Activated CD4-positive, CD25-positive, alpha-beta regulatory T cell treated with anti-CD3 and anti-CD28 coated beads, Interleukin-2, amount 50 U/mL, for 16 hours (primary cell): ENCODE results near the gene SLC9C1.

ENCODE experiments used
- DNase-seq: peaks from one replicate; pipeline ENCODE4 v3.0.0-alpha.2; 2020; ENCODE audit warnings: low read depth, low spot score

Gene SLC9C1

DNA sequence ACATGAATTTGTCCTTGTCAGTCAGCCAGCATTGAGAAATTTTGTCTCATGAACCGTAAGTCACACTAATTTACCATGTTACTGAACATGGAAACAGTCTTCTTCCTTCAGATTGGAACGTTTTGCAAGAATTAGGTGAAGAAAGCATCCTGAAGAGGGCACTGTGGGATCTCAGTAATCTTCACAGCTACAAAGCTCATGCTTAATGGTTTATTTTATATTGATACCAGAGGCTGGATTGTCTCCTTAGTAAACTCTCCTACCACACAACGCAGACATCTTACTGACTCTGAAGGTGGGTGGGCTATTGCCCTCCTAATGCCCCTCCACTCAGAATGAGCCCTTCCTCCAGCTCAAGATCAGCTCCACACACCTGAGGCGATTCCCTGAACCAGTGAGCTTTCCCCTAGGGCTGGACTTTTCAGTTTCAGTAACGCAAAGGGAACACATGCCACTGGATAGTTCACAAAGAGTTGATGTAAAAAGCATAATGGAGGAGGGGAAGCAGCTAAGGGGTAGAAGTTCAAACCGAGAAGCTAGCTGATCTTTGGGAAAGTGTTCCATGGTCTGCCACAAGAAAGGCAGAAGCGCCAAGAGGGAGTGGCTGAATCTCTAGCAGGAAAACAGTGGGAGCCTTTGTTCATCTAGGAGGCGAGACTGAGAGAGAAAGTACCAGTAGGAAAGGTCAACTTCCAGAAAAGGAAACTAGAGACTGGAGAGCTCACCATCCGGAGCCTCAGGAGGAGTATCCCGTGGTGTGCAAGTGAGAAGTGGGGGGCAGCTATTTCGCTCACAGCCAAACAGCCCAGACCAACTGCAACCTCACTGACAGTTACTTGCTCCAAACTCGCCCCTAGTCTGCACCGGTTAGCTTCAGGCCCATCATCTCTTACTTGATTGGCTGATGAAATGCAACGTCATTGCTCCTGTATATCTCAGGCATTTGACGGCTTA lies at the start of gene SLC9C1:
Gene SLC9C1, minus strand, starts transcription at position 849 of the 954 bp plus-strand sequence. CDS start 7,425 bp downstream, outside the sequence.
- peak; percentile 16 for DNase-seq

DNA sequence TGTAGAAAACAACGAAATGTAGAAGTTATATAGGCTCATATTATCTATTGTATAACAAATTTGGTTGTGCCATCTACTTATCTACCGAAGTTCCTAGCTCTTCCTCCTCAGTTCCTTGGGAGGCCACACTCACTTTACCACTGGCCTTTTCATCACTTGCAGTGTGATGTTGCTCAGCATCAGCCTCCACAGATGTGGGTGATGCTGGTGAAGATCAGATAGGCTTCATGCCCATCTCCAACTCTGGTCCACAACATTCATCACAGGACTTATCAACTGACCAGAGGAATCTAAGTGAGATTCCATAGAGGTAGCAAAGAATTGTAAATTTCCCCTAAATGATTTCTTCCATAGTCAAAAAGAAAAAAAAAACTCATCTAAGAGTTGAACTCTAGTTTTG lies 47.4 kb upstream of the SLC9C1 start:
- DNase-seq = no peak

DNA sequence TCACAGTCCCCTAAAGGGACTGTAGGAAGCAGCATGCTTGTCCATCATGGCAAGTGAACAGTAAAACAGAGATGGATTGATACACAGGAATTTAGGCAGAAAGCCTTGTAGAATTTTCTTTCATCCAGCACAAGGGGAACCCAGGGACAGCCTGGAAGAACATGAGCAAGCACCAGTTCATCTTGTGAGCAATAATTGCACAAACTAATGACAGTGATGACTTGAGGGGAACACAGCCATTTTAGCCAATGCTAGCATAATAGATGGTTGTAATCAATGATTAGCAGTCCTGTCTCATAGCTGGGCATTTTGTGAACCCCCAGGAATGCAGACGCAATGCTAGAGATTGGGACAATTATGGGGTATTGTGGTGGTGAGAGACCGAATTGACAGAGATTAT lies 45.6 kb upstream of the SLC9C1 start:
- no peak for DNase-seq

DNA sequence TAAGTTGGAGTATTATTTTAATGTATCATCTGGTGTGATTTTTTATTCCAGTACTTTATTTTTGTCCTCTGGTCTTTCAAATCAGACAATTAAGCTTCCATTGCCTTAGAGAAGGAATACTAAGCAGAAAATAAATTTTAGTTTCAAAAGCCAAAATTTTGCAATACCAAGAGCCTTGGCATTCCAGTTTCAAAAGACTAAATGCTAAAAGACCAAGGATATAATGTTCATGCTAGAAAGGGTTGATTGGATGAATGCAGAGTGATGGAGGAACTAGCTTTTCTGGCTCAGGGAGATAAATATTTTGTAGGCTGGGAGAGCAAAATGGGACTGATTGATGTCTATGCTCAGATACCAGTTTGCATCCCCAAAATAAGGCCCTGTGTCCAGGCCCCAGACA lies 45.1 kb upstream of the SLC9C1 start:
- DNase-seq = no peak

DNA sequence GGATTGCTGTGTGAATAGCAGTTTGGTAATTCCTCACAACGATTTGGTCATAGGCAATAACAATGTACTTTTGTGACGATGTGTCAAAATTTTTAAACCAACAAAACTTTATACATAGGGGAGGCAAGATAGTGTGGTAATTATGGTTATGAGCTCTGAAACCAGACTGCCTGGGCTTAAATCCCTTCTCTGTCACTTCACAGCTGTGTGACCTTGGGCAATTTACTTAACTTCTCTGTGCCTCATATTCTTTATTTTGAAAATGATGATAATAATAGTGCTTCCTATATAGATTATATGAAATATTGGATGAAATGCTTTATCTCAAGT lies 44.7 kb upstream of the SLC9C1 start:
- DNase-seq = no peak

DNA sequence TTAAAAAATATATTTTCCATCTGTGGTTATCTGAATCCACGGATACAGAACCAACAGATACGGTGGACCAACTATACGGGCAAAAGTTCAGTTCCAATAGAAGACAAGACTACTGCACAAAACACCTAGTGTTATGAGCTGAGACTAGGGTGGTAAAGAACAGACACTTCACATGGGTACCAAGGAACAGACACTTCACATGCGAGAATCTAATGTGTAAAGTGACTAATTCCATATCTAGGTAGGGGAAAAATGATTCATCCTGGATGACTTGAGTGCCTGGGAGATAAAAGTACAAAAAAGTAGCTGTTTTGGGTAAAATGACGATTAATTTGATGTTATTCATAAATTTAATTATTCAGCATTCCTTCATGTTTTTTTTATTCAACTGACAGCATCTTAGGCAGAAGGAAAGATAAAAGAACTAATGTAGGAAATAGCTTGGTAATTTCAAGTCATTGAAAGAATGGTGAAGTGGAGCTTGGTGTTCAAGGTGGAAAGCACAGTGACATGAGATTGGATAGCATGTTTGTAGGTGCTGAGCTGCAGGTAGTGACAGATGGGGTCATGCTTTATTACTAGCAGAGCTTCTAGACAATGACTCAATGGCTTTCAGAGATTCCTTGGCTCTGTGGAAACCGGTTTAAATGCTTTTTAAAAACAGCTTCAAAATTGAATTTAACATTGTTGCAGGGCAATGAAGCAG lies 44.2 kb upstream of the SLC9C1 start:
- no peak for DNase-seq

DNA sequence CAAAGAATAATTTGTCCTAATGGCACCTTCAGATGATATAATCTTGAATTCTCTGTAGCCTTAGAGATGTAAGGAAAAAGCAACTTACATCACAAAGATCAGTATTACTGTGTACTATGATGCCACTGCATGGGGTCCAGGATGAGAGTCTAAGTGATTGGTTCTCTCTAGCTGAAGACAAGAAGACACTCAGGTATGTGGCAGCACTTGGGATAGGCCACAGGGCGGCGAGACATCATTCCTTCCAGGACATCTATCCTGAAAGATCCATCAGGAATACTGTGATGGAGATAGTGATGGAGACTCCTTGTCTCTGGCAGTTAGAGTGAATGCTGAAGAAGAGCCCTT lies 41.4 kb upstream of the SLC9C1 start:
- DNase-seq = no peak

DNA sequence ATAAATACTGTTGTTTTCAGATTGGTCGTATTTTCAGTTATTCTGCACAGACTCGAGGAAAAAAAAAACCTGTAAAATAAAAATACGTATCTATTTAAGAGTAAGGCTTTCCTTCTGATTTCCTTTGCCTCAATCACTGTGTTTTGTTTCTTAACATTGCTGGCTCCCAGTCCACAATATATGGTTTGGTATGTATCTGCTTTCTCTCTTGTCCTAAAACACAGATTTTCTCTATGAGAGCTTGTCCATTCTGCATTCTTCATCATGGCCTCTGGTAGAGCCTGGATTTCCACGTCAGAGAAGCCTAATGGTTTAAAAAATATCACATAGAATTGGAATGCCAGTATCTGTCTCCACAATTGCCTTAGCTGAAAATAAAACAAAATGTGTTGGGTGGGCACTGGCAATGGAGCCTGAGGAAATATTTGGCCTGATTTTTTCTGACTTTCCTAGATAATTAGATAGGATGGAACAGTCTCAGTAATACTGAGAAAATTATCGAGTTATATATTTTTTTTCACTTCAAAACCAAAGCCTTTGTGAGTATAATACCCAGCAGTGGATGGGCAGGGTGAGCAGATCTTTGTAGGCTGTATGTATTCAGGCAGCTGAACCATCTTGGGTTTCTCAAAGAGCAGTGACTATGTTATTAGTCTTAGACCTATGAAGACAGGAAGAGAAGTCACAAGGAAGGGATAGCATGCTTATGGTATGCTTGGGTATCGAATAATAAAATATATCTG lies 40.8 kb upstream of the SLC9C1 start:
- DNase-seq = no peak

DNA sequence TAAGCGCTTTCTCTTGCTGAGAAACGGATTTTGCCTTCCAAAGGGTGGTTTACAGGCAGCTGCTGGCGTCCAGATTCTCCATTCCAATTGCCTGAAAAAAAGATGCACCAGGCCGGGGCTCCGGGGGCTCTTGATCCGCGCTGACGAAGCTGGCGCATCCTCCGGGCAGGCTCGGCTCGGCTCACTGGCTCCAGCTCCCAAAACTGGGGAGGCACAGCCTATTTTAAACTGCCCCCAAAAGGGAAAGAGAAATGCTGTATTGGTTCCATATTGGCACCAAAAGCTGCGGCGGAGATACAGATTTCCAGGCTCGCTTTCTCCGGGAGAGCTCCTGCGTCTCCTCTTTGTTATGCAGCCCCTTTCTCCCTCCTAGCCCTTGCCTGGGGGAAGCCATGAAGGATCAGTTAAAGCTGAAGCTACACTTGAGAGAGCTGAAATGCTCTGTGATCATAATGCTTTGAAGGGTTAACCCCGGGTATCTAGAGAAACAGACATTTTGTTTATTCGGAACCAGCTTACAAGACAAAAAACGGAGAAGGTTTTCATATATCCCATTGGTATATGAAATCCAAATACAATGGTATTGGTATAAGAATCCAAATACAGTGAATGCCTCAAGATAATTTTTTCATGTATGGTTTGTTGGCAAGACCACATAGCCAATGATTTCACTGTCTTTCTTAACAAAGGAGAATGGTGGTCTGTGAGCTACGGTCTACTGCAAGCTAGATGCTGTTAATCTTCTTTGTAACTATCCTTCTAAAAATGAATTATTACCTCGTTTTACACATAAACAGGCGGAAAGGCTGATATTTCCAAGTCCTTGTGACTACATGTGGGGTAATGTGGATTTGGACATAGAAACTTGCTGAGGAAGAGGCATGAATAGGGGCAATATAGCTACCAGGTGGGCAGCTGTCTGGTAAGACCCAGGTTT lies 39.6 kb upstream of the SLC9C1 start:
- DNase-seq = no peak

DNA sequence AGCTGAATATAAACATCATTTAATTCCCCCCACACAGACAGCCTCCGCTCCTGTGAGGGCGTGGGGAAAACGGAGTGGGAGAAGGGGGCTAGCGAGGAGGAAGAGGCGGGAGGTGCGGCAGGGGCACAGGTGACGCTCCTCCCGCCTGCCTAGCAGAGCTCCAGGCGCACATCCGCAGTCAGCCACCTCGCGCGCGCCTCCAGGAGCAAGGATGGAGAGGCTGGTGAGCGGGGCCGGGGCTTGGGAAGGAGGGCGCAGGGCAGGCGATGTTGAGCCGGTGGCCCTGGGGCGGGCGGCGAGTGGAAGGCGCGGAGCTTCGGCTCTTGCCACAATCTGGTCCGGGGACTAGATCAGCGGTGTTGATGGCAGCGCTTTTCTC lies 39.0 kb upstream of the SLC9C1 start, which contains the start of gene CD200:
Gene CD200, plus strand, starts transcription at position 155 of the 379 bp plus-strand sequence. Its CDS starts 57 bp downstream, at position 212.
- DNase-seq = no peak

DNA sequence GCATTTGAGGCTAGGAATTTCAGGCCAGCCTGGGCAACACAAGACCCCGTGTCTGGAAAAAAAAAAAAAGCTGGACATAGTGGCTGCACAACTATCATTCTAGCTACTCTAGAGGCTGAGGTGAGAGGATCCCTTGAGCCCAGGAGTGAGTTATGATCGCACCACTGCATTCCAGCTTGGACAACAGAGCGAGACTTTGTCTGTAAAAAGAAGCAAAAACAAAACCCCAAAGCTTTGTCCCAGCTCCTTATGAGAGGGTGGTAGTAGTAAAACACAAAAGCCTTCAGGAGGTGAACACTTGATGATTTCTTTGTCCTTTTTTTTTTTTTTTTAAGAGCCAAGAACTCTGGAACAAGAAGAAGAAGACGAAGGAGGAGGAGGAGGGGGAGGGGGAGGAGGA lies 37.8 kb upstream of the SLC9C1 start:
- DNase-seq = no peak

DNA sequence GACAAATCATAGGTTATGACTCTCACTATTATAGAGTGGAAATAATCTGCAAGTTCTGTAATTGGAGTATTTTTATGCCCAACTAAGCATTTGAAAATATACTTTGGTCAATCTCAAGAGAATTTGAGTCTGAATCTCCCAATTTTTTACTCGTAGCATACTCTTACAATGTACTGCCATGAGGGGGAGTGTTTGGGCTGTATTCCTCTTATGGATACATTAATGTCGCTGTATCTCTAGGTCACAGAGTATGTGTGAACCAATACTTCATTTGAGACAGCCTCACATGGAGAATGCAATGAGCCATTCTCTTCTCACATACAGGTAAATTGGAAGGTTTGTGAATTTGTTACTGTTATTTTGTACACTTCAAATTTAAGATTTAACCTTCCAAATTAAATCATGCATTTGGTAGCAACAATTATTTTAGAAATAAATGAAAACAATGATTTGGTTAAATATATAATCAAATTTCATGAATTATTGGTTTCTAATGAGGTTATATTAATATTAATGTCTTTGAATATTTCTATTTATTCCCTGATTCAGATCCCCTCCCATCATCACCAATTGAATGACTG lies 33.4 kb upstream of the SLC9C1 start:
- no peak for DNase-seq

DNA sequence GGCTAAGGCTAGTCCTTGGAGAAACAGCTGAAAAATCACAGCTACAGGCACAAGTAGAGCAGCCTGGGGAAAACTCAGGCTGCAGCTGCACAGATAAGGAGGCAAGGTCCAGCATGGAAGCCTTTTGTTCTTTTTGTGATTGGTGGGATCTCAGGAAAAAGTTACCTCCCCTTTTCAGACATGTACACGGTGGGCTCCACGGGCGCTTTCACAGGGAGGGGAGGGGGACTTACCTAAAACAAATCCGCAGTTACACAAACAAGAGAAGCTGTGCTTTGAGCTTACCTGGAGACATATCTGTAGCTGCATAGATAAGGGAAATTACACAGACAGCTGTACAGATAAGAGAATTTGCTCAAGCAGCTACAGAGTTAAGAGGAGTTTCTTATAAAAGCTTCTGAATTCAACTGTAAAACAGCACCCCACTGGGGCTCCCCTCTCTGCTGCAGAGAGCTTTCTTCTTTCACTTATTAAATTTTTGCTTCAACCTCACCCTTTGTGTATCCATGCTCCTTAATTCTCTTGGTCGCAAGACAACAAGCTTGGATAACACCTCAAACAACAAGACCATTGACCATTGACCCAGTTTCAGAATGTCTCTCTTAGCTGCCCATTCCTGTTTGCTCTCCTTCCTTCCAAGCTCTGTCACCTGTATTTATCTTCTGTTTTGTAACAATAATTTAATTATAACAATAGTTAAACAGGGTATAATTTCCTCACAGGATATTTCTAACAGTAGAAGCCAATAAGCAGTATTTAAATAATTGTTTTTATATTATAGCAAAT lies 28.0 kb upstream of the SLC9C1 start:
- no peak for DNase-seq

DNA sequence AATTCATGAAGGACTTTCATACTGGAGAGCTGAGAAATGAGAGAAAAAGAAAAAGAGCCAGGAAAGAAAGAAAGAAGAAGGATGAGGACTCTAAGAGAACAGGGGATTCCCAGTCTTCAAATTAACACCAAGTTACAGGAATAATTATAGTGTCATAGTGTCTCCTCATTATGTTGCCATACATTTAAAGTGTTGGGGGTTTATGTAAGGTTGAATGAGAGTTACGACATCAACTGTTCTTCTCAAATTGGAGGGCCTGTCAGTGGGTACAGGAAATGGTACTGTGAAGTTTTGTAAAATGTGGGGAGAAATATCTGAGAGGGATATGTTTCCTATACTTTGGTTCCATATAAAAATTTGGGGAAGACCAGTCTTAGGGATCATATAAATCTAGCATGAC lies 26.7 kb upstream of the SLC9C1 start:
- no peak for DNase-seq

DNA sequence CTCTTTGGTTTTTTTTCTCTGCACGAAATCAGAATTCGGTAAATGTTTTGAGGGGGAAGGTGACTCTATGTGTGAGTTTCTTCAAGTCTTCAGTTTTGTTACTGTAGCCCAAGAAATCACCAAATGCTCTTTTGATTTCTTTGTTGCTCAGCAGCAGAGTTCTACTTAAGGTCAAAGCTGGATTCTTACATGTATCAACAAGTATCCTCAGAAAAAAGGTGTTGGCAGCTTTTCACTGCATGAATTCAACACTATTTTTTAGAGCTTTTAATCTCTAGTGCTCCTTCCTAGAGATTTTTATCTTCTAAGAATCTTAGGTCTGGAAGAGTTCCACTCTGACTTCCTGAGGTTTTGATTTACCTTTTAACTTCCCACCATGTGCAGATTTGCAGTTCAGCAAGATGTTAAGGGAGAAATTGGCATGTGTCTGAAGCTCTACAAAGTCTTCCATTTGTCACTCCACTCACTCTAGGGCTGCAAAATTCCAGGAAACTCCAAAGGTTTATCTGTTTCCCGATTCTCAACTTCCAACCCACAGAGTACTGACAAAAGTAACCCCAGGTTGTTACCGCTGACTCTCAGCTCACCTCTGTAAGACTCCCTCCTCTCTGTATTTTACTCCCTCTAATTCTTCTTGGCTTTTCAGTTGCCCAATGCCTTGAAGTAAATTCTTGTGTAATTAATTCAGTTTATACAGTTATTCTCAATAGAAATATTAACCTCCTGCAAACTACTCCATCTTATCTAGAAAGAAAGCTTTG lies 25.7 kb upstream of the SLC9C1 start:
- no peak for DNase-seq

DNA sequence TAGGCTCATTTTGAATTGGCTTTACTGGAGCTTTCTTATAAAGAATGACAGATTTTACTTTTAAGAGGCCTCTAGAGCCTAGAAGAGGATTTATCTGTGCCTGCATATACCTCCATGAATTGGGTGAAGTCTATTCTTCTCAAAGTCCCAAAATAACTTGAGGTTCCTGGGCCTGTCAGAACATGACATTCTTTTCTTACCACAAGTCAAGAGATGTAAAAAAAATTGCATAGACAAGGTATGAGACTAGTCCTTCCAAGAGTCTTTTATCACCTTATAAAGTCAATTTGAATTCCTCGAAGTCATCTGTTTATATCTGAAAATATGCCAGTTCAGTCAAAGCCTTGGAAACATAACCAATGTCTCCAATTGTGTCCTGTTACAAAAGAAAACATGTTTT lies 21.8 kb upstream of the SLC9C1 start:
- no peak for DNase-seq

DNA sequence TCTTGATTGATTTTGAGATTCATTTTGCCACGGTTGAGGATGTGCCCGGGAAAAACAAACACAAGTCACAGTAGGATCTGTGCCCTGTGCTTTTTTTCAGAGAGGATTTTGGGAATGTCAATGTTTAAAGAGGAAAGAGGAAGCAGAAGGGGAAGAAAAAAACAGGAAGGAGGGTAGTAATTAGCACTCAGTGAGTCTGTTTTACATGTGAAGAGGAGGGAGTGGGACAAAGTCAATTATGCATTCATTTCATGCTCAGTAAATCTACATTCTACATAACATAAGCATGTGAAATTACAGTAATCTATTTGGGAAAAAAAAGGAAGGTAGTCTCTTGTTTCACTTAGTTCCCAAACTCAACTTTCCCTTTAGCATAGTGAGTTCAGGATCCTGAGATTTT lies 20.6 kb upstream of the SLC9C1 start:
- no peak for DNase-seq

DNA sequence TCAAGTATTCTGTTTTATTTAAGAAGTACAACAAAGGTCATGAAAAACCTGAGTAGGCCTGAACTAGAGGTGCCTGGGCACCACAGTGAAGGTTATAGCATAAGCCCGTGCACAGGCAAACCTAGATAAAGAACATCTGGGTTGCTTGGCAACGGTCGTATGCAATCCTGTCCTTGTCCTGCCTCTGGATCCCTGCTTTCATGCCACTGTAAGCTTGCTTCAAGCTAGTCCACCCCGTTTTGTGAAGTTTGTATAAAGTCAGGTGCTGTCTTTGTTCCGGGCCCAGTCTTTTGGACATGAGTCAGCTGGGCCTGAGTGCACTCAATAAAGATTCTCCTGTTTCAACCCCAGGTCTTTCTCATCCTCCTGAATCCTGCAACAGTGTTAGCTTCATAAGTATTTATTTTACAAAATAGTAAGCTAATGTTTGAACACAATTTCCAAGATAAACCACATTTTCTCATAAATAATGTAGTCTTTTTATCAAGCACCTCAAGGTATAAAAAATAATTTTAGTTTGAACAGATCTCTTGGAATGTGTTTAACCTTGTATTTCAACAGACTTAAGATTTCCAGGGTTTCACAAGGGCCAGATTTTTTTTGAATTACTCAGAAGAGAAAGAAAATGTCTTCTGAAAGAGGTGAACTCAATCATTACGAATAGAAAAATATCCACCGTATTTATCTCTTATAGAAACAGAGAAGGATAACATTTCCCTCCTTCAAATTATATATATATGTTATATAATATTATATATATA lies 14.3 kb upstream of the SLC9C1 start:
- DNase-seq = no peak

DNA sequence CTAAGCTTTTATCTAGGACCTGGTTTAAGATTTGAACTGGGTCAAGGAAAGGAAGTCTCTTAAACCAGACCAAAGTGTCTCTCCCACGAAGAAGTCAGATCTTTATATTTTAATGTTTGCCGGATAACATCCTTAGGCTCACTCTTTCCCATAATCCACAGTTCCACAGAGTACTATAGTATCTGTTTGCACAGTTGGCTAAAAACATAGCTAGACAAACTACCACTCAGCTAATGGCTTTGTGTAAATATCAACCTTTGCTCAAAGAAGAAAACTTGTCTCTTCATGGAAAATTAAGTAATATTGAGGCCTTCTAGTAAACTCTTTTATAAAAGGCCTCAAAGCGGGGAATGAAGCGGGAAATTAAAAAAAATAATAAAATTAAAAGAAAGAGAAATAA lies 13.5 kb upstream of the SLC9C1 start:
- DNase-seq = no peak
